HG03521 (cell line): ENCODE measurements around the gene KIF5A.

Source experiments
- ATAC-seq: cut with Tn5 transposase; IDR thresholded peaks from one replicate; pipeline ENCODE4 v1.9.1; 2021; ENCODE audit warnings: mild to moderate bottlenecking, moderate library complexity; ENCODE audit not compliant: unreplicated experiment

The KIF5A gene

GRCh38 chr12:57519796-57520052 is 30.1 kb upstream of the KIF5A start:
- peak; percentile 2 for ATAC-seq

- peak; percentile 69 for ATAC-seq
Measured at GRCh38 chr12:57520053-57520818, 29.6 kb upstream of the KIF5A start, which contains the start of gene DDIT3. DDIT3 (minus strand) TSS chr12:57520514; CDS start chr12:57517406, 3,108 bp downstream.

GRCh38 chr12:57521525-57522010 is 28.3 kb upstream of the KIF5A start:
- no peak for ATAC-seq

GRCh38 chr12:57522011-57522886 is 27.6 kb upstream of the KIF5A start, which contains the start of gene MBD6:
MBD6 (plus strand) TSS chr12:57522824; CDS start chr12:57524304, 1,480 bp downstream.
- peak; percentile 33 for ATAC-seq

GRCh38 chr12:57522887-57523705 is 26.7 kb upstream of the KIF5A start:
- ATAC-seq, result no peak

GRCh38 chr12:57523706-57524614 is 25.9 kb upstream of the KIF5A start:
- ATAC-seq, result no peak

GRCh38 chr12:57524814-57525614 is 24.8 kb upstream of the KIF5A start:
- no peak for ATAC-seq

GRCh38 chr12:57525615-57526383 is 24.0 kb upstream of the KIF5A start:
- no peak for ATAC-seq

GRCh38 chr12:57526477-57527126 is 23.2 kb upstream of the KIF5A start:
- ATAC-seq, result no peak

- no peak for ATAC-seq
Measured at GRCh38 chr12:57527184-57527583, 22.7 kb upstream of the KIF5A start.

GRCh38 chr12:57528176-57528575 is 21.7 kb upstream of the KIF5A start:
- ATAC-seq, result no peak

- ATAC-seq, result no peak
Measured at GRCh38 chr12:57528831-57529555, 20.9 kb upstream of the KIF5A start.

GRCh38 chr12:57529831-57530230 is 20.0 kb upstream of the KIF5A start:
- ATAC-seq, result no peak

- ATAC-seq, result no peak
Measured at GRCh38 chr12:57530396-57531142, 19.3 kb upstream of the KIF5A start.

- no peak for ATAC-seq
Measured at GRCh38 chr12:57531836-57532235, 18.0 kb upstream of the KIF5A start.

GRCh38 chr12:57533108-57533507 is 16.7 kb upstream of the KIF5A start:
- no peak for ATAC-seq

GRCh38 chr12:57534250-57534649 is 15.6 kb upstream of the KIF5A start:
- ATAC-seq, result no peak
